ENCODE measurements around the gene KCNK10.

KCNK10 gene

GRCh38 chr14:88163731-88164255 is 159.3 kb downstream of the KCNK10 start:
- H3K36me3 ChIP-seq (ENCODE audit: control insufficient read depth in 2 of 2, insufficient read depth in 1 of 2, low read length in 2 of 2), result no peaks in the 10 kb centered on the region
- CTCF ChIA-PET, result interaction anchor here (0.6 kb wide), 3 partner anchors 9 to 329 kb away, joined by 3 to 6 read pairs (median 3); no protein-coding TSS in a partner anchor
- no peaks in the 10 kb centered on the region for H3K9me3 ChIP-seq (ENCODE audit: control insufficient read depth, insufficient read depth, low read depth, low read length)
- POLR2A ChIA-PET, result no interaction called here
- H3K4me3 ChIP-seq (ENCODE audit: low read depth, low read length), result no peak overlapping the region
- no peak overlapping the region for H3K27ac ChIP-seq (ENCODE audit: extremely low read depth, low read depth, low read length)
- no peaks in the 10 kb centered on the region for H3K4me1 ChIP-seq (ENCODE audit: control insufficient read depth, insufficient read depth, low read length)
- no peak for TF ChIP-seq SP3 (tag by site-specific recombination; IDR thresholded peaks at IDR 0.05)
- no peak for TF ChIP-seq ZNF157 (tag by site-specific recombination; IDR thresholded peaks at IDR 0.05)
- TF ChIP-seq ZNF571 (tag by site-specific recombination; IDR thresholded peaks at IDR 0.05), result no peak
- TF ChIP-seq ZNF596 (tag by site-specific recombination; IDR thresholded peaks at IDR 0.05), result no peak
- no peak for TF ChIP-seq ZBTB6 (tag by site-specific recombination; IDR thresholded peaks at IDR 0.05)
- TF ChIP-seq ZNF148 (tag by site-specific recombination; IDR thresholded peaks at IDR 0.05; ENCODE audit: borderline replicate concordance), result no peak
- no peak for TF ChIP-seq ZNF843 (tag by site-specific recombination; IDR thresholded peaks at IDR 0.05)
- no peak for TF ChIP-seq ZNF169 (tag by site-specific recombination; IDR thresholded peaks at IDR 0.05)
- no peak for TF ChIP-seq ZFHX2 (tag by site-specific recombination; conservative IDR thresholded peaks at IDR 0.05)
- TF ChIP-seq ZNF600 (tag by site-specific recombination; IDR thresholded peaks at IDR 0.05), result no peak
- no peak for TF ChIP-seq ZNF292 (tag by site-specific recombination; IDR thresholded peaks at IDR 0.05; ENCODE audit: borderline replicate concordance, low read depth)
- TF ChIP-seq ZNF138 (tag by site-specific recombination; IDR thresholded peaks at IDR 0.05; ENCODE audit: borderline replicate concordance), result no peak
- no peak for TF ChIP-seq YY2 (tag by site-specific recombination; IDR thresholded peaks at IDR 0.05)
- TF ChIP-seq ZNF521 (tag by site-specific recombination; IDR thresholded peaks at IDR 0.05), result no peak
- no peak for TF ChIP-seq ZNF785 (tag by site-specific recombination; IDR thresholded peaks at IDR 0.05)
- no peak for TF ChIP-seq ZNF366 (tag by site-specific recombination; conservative IDR thresholded peaks at IDR 0.05)
- TF ChIP-seq ZNF837 (tag by site-specific recombination; IDR thresholded peaks at IDR 0.05), result no peak

- POLR2A ChIA-PET, result no interaction called here
- CTCF ChIA-PET, result interaction anchor here (1.1 kb wide), 1 partner anchor 142 kb away, joined by 4 read pairs; no protein-coding TSS in a partner anchor
Measured at GRCh38 chr14:88156127-88156526, 166.9 kb downstream of the KCNK10 start.

More at GRCh38 chr14:88156127-88156526, 166.9 kb downstream of the KCNK10 start:
- Histone ChIP-seq H3K4me3 (ENCODE audit: low read depth, low read length) (no peak overlapping the region), H3K27ac (ENCODE audit: extremely low read depth, low read depth, low read length) (no peak overlapping the region), H3K4me1 (ENCODE audit: control insufficient read depth, insufficient read depth, low read length) (no peaks in the 10 kb centered on the region), H3K36me3 (ENCODE audit: control insufficient read depth in 2 of 2, insufficient read depth in 1 of 2, low read length in 2 of 2) (no peaks in the 10 kb centered on the region), H3K9me3 (ENCODE audit: control insufficient read depth, insufficient read depth, low read depth, low read length) (no peaks in the 10 kb centered on the region)
- TF ChIP-seq ZBTB44 (tag by site-specific recombination; IDR thresholded peaks at IDR 0.05) (no peak), ZNF791 (tag by site-specific recombination; IDR thresholded peaks at IDR 0.05) (no peak), ZNF843 (tag by site-specific recombination; IDR thresholded peaks at IDR 0.05) (no peak)

Measured in HEK293 (cell line).